HCT116 (cell line): ENCODE data around the gene PDE4D. TPM values are rescaled to one million over a fixed set of nuclear protein-coding genes. Genes with fewer than 3 reads are reported as not detected.

Experiments used
- ATAC-seq: fragments of 200-7000 bp; cut with Tn5 transposase; 2 replicates; pipeline ENCODE4 v1.9.1; 2020; ENCODE audit warnings: mild to moderate bottlenecking, moderate library complexity
- BruUV-seq: library from RNA; stranded (reverse); fragments of 400-500 nt; replicated peaks from 2 replicates; lab custom pipeline; 2021; lab: Mats Ljungman, UMichigan
- CTCF ChIA-PET: fragments of 300-600 bp; sonication (Branson Sonifier 250); formaldehyde crosslinking; loops from one replicate; lab custom pipeline; 2021; ENCODE audit warnings: antibody characterized with exemption; lab: Charles Lee
- POLR2A ChIA-PET: fragments of 300-600, 350-600 bp; sonication (Branson Sonifier 250); formaldehyde crosslinking; loops from one replicate; lab custom pipeline; 2021; ENCODE audit warnings: antibody characterized with exemption; lab: Charles Lee
- RAD21 ChIA-PET, 2 experiments: fragments of 300-600 bp; sonication (Branson Sonifier 250); formaldehyde crosslinking; loops; one replicate each; lab custom pipeline; 2023; ENCODE audit warnings: low total read pairs in 2 of 2; ENCODE audit not compliant: uncharacterized antibody in 2 of 2, unreplicated experiment in 2 of 2, low non-redundant PET in 1 of 2; lab: Charles Lee
- DNase-seq: peaks from one replicate; pipeline ENCODE4 v3.0.0-alpha.2; 2010; ENCODE audit warnings: low read depth, low spot score
- H2AFZ ChIP-seq: fragments of 200-600 bp; shearing (Covaris generic), sonication (generic); 2 replicates; pipeline ENCODE4 v1.6.1; 2017; ENCODE audit warnings: low read depth, mixed run types, mixed read lengths, antibody characterized with exemption, low read length; ENCODE audit not compliant: poor library complexity, severe bottlenecking
- H3K27ac ChIP-seq: 2 replicates; pipeline ENCODE4 v1.5.1; 2012; ENCODE audit warnings: low read depth, low read length
- H3K27me3 ChIP-seq: fragments of 200-600 bp; sonication (generic); 2 replicates; pipeline ENCODE4 v1.6.1; 2016; ENCODE audit warnings: mixed run types, low read length, mixed read lengths; ENCODE audit not compliant: insufficient read depth
- H3K36me3 ChIP-seq, 2 experiments: fragments of 200-500 bp in 1 of 2; fragments of 200-600 bp in 1 of 2; sonication (Bioruptor generic) in 1 of 2; sonication (generic) in 1 of 2; 2 replicates each; pipeline versions ENCODE4 v1.5.1 to v1.6.1; 2014 to 2016; ENCODE audit warnings: low read length in 2 of 2, inconsistent platforms in 1 of 2, mixed read lengths in 1 of 2, mixed run types in 1 of 2; ENCODE audit not compliant: insufficient read depth in 2 of 2, control insufficient read depth in 1 of 2
- H3K4me1 ChIP-seq, 2 experiments: fragments of 200-600 bp in 1 of 2; sonication (generic) in 1 of 2; 2 replicates each; pipeline versions ENCODE4 v1.5.1 to v1.6.1; 2012 to 2017; ENCODE audit warnings: low read length in 2 of 2, inconsistent platforms in 1 of 2, mild to moderate bottlenecking in 1 of 2, mixed read lengths in 1 of 2, mixed run types in 1 of 2, moderate library complexity in 1 of 2; ENCODE audit not compliant: insufficient read depth in 2 of 2, control insufficient read depth in 1 of 2
- H3K4me2 ChIP-seq: fragments of 200-600 bp; sonication (generic); 2 replicates; pipeline ENCODE4 v1.6.1; 2017; ENCODE audit warnings: mixed run types, low read length, mixed read lengths
- H3K4me3 ChIP-seq, 2 experiments: fragments of 200-600 bp in 1 of 2; sonication (generic) in 1 of 2; replicated peaks in 1 of 2; 2 replicates each; pipeline ENCODE4 v1.5.1; 2011 to 2016; ENCODE audit warnings: low read length in 2 of 2, control low read depth in 1 of 2, low read depth in 1 of 2, mild to moderate bottlenecking in 1 of 2, mixed read lengths in 1 of 2, mixed run types in 1 of 2
- H3K79me2 ChIP-seq: fragments of 200-600 bp; sonication (generic); 2 replicates; pipeline ENCODE4 v1.6.1; 2017; ENCODE audit warnings: mild to moderate bottlenecking, mixed run types, low read length, moderate library complexity, mixed read lengths; ENCODE audit not compliant: insufficient read depth
- H3K9ac ChIP-seq: fragments of 200-600 bp; sonication (generic); 2 replicates; pipeline ENCODE4 v1.6.1; 2016; ENCODE audit warnings: low read length, mixed read lengths
- H3K9me2 ChIP-seq: fragments of 200-600 bp; sonication (generic), shearing (Covaris generic); 2 replicates; pipeline ENCODE4 v1.6.1; 2017; ENCODE audit warnings: mixed run types, mild to moderate bottlenecking, moderate library complexity; ENCODE audit not compliant: insufficient read depth
- H3K9me3 ChIP-seq, 2 experiments: fragments of 200-500 bp in 1 of 2; fragments of 200-600 bp in 1 of 2; sonication (Bioruptor generic) in 1 of 2; sonication (generic) in 1 of 2; 2 replicates each; pipeline ENCODE4 v1.6.1; 2014 to 2017; ENCODE audit warnings: low read length in 2 of 2, mixed read lengths in 2 of 2, inconsistent platforms in 1 of 2, low read depth in 1 of 2, mild to moderate bottlenecking in 1 of 2, mixed run types in 1 of 2, moderate library complexity in 1 of 2; ENCODE audit not compliant: control insufficient read depth in 1 of 2, insufficient read depth in 1 of 2
- H4K20me1 ChIP-seq: fragments of 200-600 bp; sonication (generic), shearing (Covaris generic); 2 replicates; pipeline ENCODE4 v1.6.1; 2017; ENCODE audit warnings: mixed run types, mild to moderate bottlenecking, moderate library complexity; ENCODE audit not compliant: insufficient read depth
- CBX3 ChIP-seq: IDR thresholded peaks from 2 replicates; pipeline ENCODE4 v1.6.1; 2012; ENCODE audit warnings: low read depth
- CEBPB ChIP-seq: IDR thresholded peaks from 2 replicates; pipeline ENCODE4 v1.6.1; 2012; ENCODE audit warnings: low read depth
- EGR1 ChIP-seq: IDR thresholded peaks from 2 replicates; pipeline ENCODE4 v1.6.1; 2012; ENCODE audit warnings: low read depth
- EZH2 ChIP-seq: fragments of 200-600 bp; sonication (generic); IDR thresholded peaks from 2 replicates; pipeline ENCODE4 v1.6.1; 2017; ENCODE audit warnings: antibody characterized with exemption, mixed run types
- MAX ChIP-seq: IDR thresholded peaks from 2 replicates; pipeline ENCODE4 v1.6.1; 2012
- POLR2A ChIP-seq: IDR thresholded peaks from 2 replicates; pipeline ENCODE4 v1.7.0; 2011; ENCODE audit warnings: borderline replicate concordance; ENCODE audit not compliant: insufficient read depth, insufficient read length; ENCODE audit errors: extremely low read depth
- RAD21 ChIP-seq: IDR thresholded peaks from 2 replicates; pipeline ENCODE4 v1.6.1; 2012; ENCODE audit warnings: low read depth, mild to moderate bottlenecking
- YY1 ChIP-seq: IDR thresholded peaks from 2 replicates; pipeline ENCODE4 v1.6.1; 2011; ENCODE audit warnings: low read length, low read depth, moderate library complexity, mild to moderate bottlenecking; ENCODE audit not compliant: insufficient replicate concordance; ENCODE audit errors: extremely low read depth
- ZBTB33 ChIP-seq: IDR thresholded peaks from 2 replicates; pipeline ENCODE4 v1.6.1; 2011; ENCODE audit warnings: mild to moderate bottlenecking, low read length, moderate library complexity; ENCODE audit not compliant: insufficient replicate concordance; ENCODE audit errors: extremely low read depth
- ZFX ChIP-seq: fragments of 450-650 bp; IDR thresholded peaks from 2 replicates; pipeline ENCODE4 v1.6.1; 2017
- intact Hi-C: fragments of 100-400 bp; cut with micrococcal nuclease; formaldehyde crosslinking; loops from 2 replicates; pipeline ENCODE4 v1.10.0; 2022
- total RNA-seq: library from RNA; stranded (reverse); gene quantifications from one replicate; pipeline ENCODE4 v1.2.1, GENCODE V29; 2021; ENCODE audit not compliant: unreplicated experiment

Gene PDE4D
- total RNA-seq, 1 experiment from 2014 or later, result 1.1 TPM

- no peak for TF ChIP-seq MAX
- no peak for TF ChIP-seq CEBPB
- no peak for TF ChIP-seq POLR2A
- no peak for TF ChIP-seq ZFX
Measured at GRCh38 chr5:58932057-58932612, 961.4 kb downstream of the PDE4D start (continued).

GRCh38 chr5:58930520-58930919, 963.0 kb downstream of the PDE4D start:
- H4K20me1 ChIP-seq, result no peaks in the 10 kb centered on the region
- no peak overlapping the region for H3K9ac ChIP-seq
- peaks cover 56% of the 10 kb centered on the region for H3K27me3 ChIP-seq
- TF ChIP-seq CEBPB, result no peak
- TF ChIP-seq ZBTB33, result no peak
- TF ChIP-seq EZH2, result no peak
- TF ChIP-seq YY1, result no peak
- TF ChIP-seq EGR1, result no peak
- no peak for TF ChIP-seq CBX3
- TF ChIP-seq RAD21, result no peak
- no peak for TF ChIP-seq MAX
- H2AFZ ChIP-seq, result no peak overlapping the region
- no peaks in the 10 kb centered on the region for H3K4me1 ChIP-seq
- no peak overlapping the region for H3K4me2 ChIP-seq
- BruUV-seq, result no TSS peak
- intact Hi-C loops, result no loop called here
- ATAC-seq (no peak), DNase-seq (no peak)
- H3K79me2 ChIP-seq, result no peaks in the 10 kb centered on the region
- H3K36me3 ChIP-seq, result no peaks in the 10 kb centered on the region
- ChIA-PET CTCF (no interaction called here), POLR2A (no interaction called here), RAD21 (no interaction called here)
- H3K9me2 ChIP-seq, result no peaks in the 10 kb centered on the region
- no peaks in the 10 kb centered on the region for H3K9me3 ChIP-seq
- no peak overlapping the region for H3K4me3 ChIP-seq
- no peak overlapping the region for H3K27ac ChIP-seq
